ENCODE data around the gene SORCS2. TPM values are rescaled to one million over a fixed set of nuclear protein-coding genes. Genes with fewer than 3 reads are reported as not detected.

Gene SORCS2
- total and polyA plus RNA-seq, 2 donors (not counting 1 experiment from before 2014, with no cell fraction given): not detected

DNA sequence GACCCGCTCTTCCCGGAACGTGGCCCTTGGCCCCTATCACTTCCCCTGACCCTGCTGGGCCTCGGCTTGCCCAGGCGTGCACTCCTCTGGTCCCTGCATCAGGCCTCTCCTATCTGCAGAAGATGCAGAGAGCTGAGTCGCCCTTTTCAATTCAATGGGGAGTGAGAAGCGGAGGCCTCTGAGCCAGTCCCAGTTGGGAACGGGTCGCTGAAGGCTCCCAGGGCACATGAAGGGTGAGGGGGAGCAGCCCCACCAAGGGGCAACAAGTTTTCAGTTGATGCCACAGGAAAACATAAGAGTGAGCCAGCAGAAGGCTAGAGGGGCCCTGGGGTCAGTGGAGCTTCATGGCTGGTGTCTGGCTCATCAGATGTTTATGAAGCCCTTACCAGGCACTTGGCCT, 225.3 kb downstream of the SORCS2 start:
- ChIA-PET CTCF (interaction anchor here (1.4 kb wide), 1 partner anchor 12 kb away, joined by 3 read pairs; no protein-coding TSS in a partner anchor), POLR2A (no interaction called here)
- Histone ChIP-seq H3K9ac (ENCODE audit: low read length) (no peak overlapping the region), H3K4me2 (replicated peaks; ENCODE audit: low read depth, low read length, poor library complexity, severe bottlenecking) (no peak overlapping the region), H2AFZ (ENCODE audit: insufficient read depth, low read depth, low read length, poor library complexity, severe bottlenecking) (no peak overlapping the region), H4K20me1 (ENCODE audit: control insufficient read depth, insufficient read depth, low read length, poor library complexity, severe bottlenecking) (no peaks in the 10 kb centered on the region), H3K27ac (ENCODE audit: low read length in 2 of 2) (no peak overlapping the region), H3K27me3 (replicated peaks in 1 of 4; ENCODE audit: control extremely low read depth in 1 of 4, control insufficient read depth in 3 of 4, insufficient read depth in 4 of 4, low read length in 3 of 4) (peaks cover 0 to 4% (median 0%) of the 10 kb centered on the region in 4 experiments), H3K9me3 (ENCODE audit: control extremely low read depth in 1 of 3, control insufficient read depth in 2 of 3, insufficient read depth in 1 of 3, low read length in 2 of 3) (peaks cover 0 to 28% (median 0%) of the 10 kb centered on the region in 3 donors), H3K4me1 (ENCODE audit: control insufficient read depth in 2 of 2, insufficient read depth in 2 of 2, low read length in 2 of 2) (no peaks in the 10 kb centered on the region), H3K4me3 (ENCODE audit: control extremely low read depth in 1 of 5, extremely low read depth in 1 of 5, insufficient read depth in 1 of 5, low read depth in 2 of 5, low read length in 4 of 5) (no peak overlapping the region), H3K79me2 (ENCODE audit: control insufficient read depth, insufficient read depth, low read length) (no peaks in the 10 kb centered on the region), H3K36me3 (replicated peaks in 1 of 2; ENCODE audit: control extremely low read depth in 1 of 2, control insufficient read depth in 1 of 2, extremely low read depth in 1 of 2, insufficient read depth in 2 of 2, low read length in 1 of 2) (no peaks in the 10 kb centered on the region)
- Mint-ChIP-seq H3K27ac (no peak overlapping the region), H3K9me3 (ENCODE audit: insufficient read depth) (peaks cover 6% of the 10 kb centered on the region), H3K4me3 (no peak overlapping the region), H3K27me3 (peaks cover 15% of the 10 kb centered on the region), H3K4me1 (no peaks in the 10 kb centered on the region)
- DNase-seq: no peak
- ATAC-seq (ENCODE audit: low read depth): no peak
- intact Hi-C loops (cut with micrococcal nuclease): no loop called here
- TF ChIP-seq, protein P1, sequence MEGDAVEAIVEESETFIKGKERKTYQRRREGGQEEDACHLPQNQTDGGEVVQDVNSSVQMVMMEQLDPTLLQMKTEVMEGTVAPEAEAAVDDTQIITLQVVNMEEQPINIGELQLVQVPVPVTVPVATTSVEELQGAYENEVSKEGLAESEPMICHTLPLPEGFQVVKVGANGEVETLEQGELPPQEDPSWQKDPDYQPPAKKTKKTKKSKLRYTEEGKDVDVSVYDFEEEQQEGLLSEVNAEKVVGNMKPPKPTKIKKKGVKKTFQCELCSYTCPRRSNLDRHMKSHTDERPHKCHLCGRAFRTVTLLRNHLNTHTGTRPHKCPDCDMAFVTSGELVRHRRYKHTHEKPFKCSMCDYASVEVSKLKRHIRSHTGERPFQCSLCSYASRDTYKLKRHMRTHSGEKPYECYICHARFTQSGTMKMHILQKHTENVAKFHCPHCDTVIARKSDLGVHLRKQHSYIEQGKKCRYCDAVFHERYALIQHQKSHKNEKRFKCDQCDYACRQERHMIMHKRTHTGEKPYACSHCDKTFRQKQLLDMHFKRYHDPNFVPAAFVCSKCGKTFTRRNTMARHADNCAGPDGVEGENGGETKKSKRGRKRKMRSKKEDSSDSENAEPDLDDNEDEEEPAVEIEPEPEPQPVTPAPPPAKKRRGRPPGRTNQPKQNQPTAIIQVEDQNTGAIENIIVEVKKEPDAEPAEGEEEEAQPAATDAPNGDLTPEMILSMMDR (IDR thresholded peaks at IDR 0.05): no peak
- no peak for TF ChIP-seq EZH2 (IDR thresholded peaks at IDR 0.05; ENCODE audit: borderline replicate concordance, insufficient read depth, low read depth, low read length, poor library complexity, severe bottlenecking)
- WGBS (ENCODE audit: insufficient coverage): 86% methylated on average over 7 of the region's 9 CpGs

GRCh38 chr4:7418131-7418943, 226.0 kb downstream of the SORCS2 start:
- Histone ChIP-seq H3K36me3 (replicated peaks in 1 of 2; ENCODE audit: control extremely low read depth in 1 of 2, control insufficient read depth in 1 of 2, extremely low read depth in 1 of 2, insufficient read depth in 2 of 2, low read length in 1 of 2) (no peaks in the 10 kb centered on the region), H2AFZ (ENCODE audit: insufficient read depth, low read depth, low read length, poor library complexity, severe bottlenecking) (no peak overlapping the region), H3K9me3 (ENCODE audit: control extremely low read depth in 1 of 3, control insufficient read depth in 2 of 3, insufficient read depth in 1 of 3, low read length in 2 of 3) (peaks cover 0 to 26% (median 0%) of the 10 kb centered on the region in 3 donors), H3K4me3 (ENCODE audit: control extremely low read depth in 1 of 5, extremely low read depth in 1 of 5, insufficient read depth in 1 of 5, low read depth in 2 of 5, low read length in 4 of 5) (no peak overlapping the region), H3K4me2 (replicated peaks; ENCODE audit: low read depth, low read length, poor library complexity, severe bottlenecking) (no peak overlapping the region), H3K27me3 (replicated peaks in 1 of 4; ENCODE audit: control extremely low read depth in 1 of 4, control insufficient read depth in 3 of 4, insufficient read depth in 4 of 4, low read length in 3 of 4) (peaks cover 0 to 4% (median 0%) of the 10 kb centered on the region in 4 experiments), H3K27ac (ENCODE audit: low read length in 2 of 2) (no peak overlapping the region), H4K20me1 (ENCODE audit: control insufficient read depth, insufficient read depth, low read length, poor library complexity, severe bottlenecking) (no peaks in the 10 kb centered on the region), H3K9ac (ENCODE audit: low read length) (no peak overlapping the region), H3K4me1 (ENCODE audit: control insufficient read depth in 2 of 2, insufficient read depth in 2 of 2, low read length in 2 of 2) (no peaks in the 10 kb centered on the region), H3K79me2 (ENCODE audit: control insufficient read depth, insufficient read depth, low read length) (no peaks in the 10 kb centered on the region)
- no peak overlapping the region for H3K4me3 Mint-ChIP-seq
- TF ChIP-seq, protein P1 (IDR thresholded peaks at IDR 0.05): no peak
- TF ChIP-seq EZH2 (IDR thresholded peaks at IDR 0.05; ENCODE audit: borderline replicate concordance, insufficient read depth, low read depth, low read length, poor library complexity, severe bottlenecking): no peak
- POLR2A ChIA-PET: no interaction called here
- CTCF ChIA-PET: interaction anchor here (1.4 kb wide), 1 partner anchor 13 kb away, joined by 3 read pairs; no protein-coding TSS in a partner anchor
- intact Hi-C loops (cut with micrococcal nuclease): no loop called here
- no peak for DNase-seq
- H3K27ac Mint-ChIP-seq: no peak overlapping the region
- WGBS (ENCODE audit: insufficient coverage): 90% methylated on average over 10 of the region's 15 CpGs
- ATAC-seq (ENCODE audit: low read depth): no peak
- no peaks in the 10 kb centered on the region for H3K4me1 Mint-ChIP-seq
- peaks cover 15% of the 10 kb centered on the region for H3K27me3 Mint-ChIP-seq
- peaks cover 6% of the 10 kb centered on the region for H3K9me3 Mint-ChIP-seq (ENCODE audit: insufficient read depth)
